HG02642 (cell line): ENCODE data around the gene KIF26B.

Source experiments
- ATAC-seq: cut with Tn5 transposase; IDR thresholded peaks from one replicate; pipeline ENCODE4 v1.9.1; 2021; ENCODE audit warnings: mild to moderate bottlenecking; ENCODE audit not compliant: unreplicated experiment, poor library complexity

The KIF26B gene

DNA sequence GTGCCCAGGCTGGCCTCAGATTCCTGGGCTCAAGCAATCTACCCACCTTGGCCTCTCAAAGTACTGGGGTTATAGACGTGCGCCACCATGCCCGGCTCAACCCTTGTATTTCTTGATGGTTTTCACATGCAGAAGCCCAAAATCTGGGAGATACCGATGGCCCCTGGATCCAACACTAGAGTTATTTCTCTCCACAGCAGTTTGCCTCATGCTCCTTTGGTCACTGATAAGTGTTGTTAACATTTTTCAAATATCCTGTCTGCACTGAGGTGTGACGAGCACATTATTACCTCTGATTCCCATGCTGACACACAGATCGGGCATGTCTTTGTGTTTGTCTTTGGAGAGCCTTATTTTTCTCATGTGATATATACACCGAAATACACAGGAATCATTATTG, 107.0 kb downstream of the KIF26B start:
- ATAC-seq = no peak

DNA sequence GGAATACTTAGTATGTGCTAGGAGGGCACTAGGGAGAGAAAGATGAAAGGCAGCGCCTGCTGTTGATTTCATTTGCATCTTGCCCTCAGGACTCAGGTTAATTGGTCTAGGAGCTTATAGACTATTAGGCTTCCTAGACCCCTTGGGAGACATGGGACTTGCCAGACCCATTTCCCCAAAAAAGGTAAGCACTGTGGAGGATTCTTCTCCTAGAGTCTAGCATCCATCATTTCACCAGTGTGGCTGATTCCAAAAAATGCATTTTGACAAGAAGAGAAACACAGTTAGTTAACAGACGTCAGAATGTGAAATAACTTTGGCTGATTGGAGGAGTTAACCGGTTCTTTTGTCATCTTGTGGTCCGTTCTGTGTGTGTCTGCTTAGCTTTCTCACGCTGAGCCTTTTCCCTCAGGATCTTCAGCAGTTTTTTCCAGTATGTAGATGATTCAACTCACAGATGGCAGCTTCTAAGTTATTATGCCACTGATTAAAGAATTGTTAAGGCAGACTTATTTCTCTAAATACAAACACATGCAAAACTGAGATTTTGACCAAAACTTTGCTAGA, 108.8 kb downstream of the KIF26B start:
- ATAC-seq = no peak

DNA sequence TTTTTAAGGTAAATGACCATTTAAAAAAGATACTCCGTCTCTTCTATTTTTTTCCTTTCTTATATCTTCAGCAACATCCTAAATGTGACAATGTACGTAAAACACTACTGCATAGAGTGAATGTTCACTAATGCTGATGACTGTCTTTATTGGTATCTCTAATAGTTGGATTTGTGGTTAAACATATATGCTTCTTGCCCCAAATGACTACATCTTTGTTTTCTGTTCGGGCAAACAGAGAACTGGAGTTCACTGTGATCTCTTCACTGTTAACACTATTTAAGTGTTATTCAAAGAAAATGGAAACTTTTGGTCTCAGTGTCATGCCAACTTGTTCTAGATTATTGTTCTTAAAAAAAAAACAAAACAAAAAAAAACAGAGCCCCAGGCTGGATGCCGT, 109.4 kb downstream of the KIF26B start:
- ATAC-seq = no peak

DNA sequence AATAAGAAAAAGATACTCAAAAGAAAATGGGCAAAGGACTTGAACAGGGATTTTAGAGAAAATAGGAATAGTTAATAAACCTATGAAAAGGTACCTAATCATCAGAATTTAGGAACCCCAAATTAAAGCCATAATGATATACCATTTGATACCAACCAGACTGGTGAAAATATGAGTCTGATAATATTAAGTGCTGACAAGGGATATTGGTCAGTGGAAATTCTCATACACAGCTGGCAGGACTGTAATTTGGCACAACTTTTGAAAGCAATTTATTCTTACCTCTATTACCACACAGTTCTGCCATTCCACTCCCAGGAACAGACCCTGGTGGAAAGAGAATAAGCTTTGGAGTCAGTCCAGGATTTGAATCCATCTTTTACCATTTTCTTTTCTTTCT, 111.3 kb downstream of the KIF26B start:
- no peak for ATAC-seq

DNA sequence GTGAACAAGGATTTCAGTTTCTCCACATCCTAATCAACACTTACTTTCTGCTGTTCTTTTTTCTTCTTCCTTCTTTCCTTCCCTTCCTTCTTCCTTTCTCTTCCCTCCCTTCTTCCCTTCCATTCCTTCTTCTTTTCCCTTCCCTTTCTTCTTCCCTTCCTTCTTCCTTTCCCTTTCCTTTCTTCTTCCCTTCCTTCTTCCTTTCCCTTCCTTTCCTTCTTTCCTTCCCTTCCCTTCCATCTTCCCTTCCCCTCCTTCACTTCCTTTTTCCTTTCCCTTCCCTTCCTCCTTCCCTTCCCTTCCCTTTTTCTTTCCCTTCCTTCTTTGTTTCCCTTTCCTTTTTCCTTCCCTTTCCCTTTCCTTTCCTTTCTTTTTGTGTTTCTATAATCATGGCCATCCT, 115.3 kb downstream of the KIF26B start:
- no peak for ATAC-seq

DNA sequence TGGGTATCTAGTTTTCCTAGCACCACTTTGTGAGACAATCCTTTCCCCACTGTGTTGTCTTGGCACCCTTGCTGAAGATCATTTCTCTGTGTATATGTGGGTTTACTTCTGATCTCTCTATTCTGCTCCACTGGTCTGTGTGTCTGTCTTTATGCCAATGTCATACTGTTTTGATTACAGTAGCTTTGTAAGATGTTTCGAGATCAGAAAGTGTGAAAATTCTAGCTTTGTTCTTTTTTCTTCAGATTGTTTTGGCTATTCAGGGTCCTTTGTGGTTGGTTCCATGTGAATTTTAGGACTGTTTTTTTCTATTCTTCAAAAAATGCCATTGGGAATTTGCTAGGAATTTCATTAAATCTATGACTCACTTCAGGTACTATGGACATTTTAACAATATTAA, 116.2 kb downstream of the KIF26B start:
- ATAC-seq = no peak

DNA sequence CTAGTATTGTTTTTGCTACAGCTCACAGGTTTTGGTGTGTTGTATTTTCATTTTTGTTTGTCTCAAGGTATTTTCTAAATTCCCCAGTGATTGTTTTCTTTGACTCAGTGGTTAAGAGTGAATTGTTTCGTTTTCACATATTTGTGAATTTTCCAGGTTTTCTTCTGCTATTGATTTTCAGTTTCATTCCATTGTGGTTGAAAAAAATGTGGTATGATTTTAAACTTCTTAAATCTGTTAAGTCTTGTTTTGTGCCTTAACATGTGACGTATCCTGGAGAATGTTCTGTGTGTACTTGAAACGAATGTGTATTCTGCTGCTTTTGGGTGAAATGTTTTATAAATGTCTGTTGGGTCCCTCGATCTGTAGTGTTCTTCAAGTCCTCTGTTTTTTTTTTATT, 117.9 kb downstream of the KIF26B start:
- ATAC-seq = no peak

DNA sequence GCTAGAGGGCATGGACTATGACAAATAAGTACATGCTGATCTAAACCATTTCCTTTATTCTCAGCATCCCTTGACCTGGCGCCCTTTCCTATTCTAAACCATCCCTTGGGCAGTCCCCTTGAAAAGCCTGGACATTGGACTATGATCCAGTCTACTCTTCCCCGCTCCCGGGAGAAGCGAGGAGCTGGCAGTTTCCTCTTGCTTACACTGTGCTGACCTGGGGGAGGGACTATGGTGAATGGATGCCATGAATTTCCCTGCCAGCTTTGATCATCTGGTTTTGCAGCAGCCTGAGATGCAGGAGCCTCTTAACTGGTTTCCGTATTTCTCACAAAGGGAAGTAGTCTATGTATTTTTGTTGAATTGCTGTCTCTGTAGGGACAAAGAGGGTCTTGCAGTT, 121.7 kb downstream of the KIF26B start:
- no peak for ATAC-seq

DNA sequence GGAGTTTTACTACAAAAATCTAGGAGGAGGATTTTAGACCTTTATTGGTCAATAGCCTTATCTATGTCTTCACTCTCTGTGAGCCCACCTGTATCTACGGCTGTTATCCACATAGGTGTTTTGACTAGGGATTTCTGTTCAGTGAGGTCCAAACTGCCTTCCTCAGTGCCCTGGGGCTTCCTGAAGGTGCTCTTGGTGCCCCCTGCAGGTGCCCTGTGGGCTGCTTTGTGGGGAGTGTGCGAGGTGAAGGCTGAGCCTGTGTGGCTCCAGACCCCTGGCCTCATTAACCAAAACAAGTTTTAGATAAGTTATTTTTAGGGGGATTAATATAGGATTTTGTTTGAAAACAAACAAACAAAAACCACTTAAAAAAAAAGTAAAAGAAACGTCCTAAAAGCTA, 122.5 kb downstream of the KIF26B start:
- no peak for ATAC-seq

DNA sequence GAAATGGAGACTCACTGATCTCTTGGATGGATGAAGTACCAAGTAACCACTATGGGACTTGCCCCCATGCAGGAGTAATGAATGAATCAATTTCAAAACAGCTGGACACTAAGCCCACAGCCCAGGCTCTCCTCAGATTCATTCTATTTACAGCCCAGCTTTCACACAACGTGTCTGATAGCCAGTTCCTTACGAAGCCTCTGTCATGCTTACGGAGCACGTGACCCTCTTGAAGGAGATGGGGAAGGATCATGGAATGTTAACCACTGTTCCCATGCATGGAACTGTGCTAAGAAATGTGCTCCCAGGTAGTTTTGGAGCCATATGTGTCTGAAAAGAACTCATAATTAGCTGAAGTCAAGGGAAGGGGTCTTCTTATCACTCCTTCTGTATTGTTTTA, 124.1 kb downstream of the KIF26B start:
- ATAC-seq = no peak

DNA sequence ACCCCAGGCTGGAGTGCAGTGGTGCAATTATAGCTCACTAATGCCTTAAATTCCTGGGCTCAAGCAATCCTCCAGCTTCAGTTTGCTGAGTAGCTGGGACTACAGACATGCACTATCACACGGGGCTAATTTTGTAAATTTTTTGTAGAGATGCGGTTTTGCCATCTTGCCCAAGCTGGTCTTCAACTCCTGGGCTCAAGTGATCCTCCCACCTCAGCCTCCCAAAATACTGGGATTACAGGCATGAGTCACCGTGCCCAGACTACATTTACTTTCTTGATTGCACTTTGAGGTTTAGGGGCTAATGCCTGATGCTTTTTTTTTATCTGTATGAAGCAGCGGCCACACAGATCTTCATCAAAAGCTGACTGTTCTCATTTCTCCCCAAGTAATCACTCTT, 124.6 kb downstream of the KIF26B start:
- no peak for ATAC-seq

DNA sequence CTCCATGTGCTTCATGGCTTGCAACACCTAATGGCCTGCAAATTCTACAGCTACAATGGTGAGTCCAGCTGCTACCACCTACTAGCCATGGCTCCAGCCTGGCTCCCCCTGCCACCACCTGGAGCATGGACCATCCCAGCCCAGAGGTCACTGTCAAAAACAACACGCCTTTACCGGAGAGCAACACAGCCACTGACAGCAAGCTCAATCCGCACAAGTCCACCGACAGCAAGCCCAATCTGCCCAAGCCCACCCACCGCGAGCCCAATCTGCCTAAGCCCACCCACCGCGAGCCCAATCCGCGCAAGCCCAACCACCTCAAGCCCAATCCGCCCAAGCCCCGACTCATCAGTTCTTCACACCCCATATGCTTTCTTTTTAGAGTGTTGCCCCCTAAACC, 128.2 kb downstream of the KIF26B start:
- ATAC-seq = no peak

DNA sequence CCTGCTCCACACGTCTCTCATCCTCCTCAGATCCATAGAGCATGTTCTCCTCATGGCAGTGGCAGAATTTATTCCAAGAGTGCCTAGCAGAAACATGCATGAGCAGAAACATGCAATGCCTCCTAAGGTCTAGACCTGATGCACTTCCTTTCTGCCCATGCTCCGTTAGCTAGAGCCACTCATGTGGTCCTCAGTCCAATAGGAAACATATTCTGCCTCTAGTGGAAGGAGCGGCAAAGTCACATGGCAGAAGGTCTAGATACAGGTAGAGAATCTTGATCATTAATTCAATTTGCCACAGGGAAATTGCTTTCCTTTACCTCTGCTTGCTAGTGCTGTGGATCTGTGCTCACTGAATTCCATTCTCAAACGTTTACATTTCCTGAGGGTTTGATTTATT, 130.4 kb downstream of the KIF26B start:
- ATAC-seq = no peak

DNA sequence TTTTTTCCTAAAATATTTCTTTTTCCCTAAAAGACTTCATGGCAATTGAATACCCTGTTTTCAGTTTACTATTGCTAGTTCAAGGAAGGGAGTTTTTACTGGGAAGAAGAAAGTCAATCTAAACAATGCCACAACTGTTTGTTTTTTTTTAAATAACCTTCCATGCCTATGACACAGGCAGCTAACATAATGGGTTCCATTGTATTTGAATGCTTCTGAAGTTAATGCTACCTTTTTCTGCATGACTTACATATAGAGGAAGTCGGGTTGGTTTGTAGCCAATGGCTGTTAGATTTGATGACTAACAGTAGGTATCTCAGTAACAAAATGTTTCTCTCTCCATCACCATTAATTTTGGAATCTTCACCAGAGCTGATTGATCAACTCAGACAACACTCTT, 134.0 kb downstream of the KIF26B start:
- ATAC-seq = no peak

DNA sequence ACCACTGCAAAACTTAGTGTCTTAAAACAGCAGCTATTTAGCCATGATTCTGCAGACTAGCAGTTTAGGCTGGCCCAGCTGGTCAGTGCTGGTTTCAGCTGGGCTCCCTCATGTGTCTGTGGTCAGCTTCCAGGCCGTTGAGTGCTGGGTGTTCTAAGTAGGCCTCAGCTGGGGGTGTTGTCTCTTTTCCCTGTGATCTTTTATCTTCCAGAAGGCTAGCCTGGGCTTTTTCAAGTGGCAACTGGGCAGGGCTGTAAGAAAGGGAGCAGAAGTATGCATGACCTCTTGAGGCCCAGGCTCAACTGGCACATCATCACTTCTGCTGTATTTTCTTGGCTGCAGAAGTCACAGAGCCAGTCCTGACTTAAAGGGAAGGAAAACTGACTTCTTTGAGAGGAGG, 136.1 kb downstream of the KIF26B start:
- no peak for ATAC-seq

DNA sequence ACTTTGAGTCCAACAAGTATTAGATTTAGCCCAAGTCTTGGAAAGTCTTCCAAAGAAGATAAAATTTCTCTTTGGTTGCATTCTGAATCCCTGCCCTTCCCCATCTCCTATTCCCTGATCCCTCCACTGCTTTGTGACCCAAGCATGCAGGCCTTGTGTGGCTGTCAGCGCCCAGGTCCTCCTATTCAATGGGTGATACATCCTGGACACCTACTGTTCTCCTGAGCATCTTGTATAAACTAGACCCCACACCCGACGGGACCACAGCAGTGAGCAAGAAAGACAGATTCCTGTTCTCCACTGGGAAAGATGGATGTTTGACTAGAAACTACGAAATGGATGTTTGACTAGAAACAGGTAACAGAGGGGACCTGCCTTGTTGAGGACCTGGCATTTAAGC, 136.6 kb downstream of the KIF26B start:
- no peak for ATAC-seq

DNA sequence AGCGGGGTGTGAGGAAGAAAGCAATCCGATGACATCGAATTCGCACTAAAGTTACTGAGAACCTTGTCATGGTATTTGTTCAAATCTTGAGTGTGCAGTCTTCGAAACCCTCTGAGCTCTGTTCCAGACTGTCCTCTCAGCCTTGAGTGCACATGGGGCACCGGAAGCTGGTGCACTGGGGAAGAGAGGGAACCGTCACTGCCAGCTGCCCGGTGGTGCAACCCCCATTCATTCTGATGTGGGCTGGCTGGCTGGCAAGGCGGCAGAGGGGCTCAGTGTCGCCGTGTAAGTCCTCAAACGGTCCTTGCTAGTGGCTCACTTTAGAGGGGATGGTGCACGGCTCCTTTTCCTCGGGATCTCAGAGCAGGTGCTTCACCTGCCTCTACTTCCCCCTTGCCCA, 137.4 kb downstream of the KIF26B start:
- no peak for ATAC-seq

DNA sequence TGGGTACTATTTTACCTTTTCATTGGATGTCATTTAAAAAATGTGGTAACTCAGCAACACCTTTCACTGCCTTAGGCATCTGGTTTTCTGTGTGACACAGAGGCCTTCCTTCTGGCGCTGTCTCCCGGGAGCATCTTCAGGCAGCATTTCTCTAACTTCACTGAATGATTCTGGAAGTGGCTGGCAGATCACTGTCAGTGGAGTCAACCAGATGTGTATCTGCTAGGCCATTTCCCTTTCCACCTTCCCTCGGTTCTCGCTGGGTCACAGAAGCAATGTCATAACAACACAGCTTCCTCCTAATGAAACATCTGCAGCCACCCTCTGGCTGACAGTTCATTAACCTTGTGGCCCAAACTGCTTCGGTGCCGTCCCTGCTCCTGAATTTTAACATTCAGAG, 137.8 kb downstream of the KIF26B start:
- ATAC-seq = no peak

DNA sequence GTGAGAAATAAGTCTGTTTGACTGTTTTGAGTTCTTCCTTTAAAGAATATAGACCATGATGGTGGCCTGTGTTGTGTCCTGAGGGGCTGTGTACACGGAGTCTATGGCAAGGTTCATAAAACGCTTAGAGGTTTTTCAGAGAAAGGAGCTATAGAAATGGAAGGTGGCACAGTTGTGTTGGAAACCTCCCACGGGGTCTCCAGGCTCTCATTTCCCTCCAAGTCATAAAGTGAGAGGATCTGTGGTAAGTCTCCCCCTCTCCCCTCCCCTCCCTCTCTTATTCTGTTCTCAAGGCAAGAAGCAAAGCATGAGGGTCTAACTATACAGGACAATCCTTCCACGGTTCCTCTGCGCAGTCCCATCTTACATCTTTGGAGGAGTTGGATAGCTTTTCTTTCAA, 139.2 kb downstream of the KIF26B start:
- no peak for ATAC-seq

DNA sequence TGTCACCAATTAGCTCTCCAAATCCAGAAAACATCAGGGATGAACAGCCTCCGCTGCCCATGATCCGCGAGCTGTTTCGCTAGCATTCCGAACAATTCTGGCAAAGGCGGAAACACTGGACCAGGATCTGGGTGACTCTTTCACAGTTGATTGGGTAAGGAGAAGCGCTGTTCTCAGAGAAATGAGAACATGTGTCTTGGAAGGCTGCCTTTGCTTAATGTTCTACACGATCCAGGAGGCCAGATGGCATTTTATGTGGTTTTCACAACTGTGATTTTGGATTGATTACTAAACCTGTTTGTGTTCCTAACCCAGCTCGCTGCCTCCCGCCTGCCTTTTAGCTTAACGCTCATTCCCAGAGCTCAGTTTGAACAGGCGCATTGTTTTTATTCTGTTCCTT, 144.0 kb downstream of the KIF26B start:
- ATAC-seq = no peak

DNA sequence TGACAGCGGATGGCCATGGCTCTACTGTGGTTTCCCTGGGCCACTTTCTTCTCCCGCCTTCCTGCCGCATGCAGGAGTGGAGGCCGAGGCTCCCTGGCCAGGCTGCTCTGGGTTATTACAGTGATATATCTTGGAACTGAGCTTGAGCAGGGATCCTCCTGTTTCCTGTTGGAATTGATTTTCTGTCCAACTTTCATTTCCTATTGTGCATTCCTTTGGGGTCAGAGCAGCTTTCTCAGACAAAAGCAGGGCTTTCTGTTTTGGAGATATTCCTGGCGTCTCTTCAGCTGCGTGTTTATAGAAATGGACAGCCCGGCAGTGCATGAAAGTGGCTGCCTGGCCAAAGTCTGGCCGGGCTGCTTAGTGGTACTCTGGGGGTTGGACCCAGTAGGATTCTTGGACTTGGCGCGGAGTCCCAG, 146.4 kb downstream of the KIF26B start:
- no peak for ATAC-seq

DNA sequence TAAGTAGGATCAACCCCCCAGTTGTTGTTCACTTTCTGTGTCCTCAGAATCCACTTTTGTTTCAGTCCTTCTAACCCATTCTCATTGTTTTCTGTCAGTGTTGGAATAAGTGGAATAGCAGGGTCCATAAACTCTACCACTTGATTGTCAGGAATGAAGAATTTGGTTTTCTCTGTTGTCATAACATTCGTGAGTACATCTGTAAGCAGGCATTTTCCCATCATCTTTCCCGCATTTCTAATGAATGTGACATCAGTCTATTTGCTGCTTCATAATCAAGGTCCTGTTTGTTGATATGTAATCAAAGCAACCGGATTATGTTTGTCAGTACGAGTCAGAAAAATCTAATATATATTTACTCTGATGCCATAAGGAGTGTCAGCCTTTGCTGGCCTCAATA, 147.1 kb downstream of the KIF26B start:
- no peak for ATAC-seq

DNA sequence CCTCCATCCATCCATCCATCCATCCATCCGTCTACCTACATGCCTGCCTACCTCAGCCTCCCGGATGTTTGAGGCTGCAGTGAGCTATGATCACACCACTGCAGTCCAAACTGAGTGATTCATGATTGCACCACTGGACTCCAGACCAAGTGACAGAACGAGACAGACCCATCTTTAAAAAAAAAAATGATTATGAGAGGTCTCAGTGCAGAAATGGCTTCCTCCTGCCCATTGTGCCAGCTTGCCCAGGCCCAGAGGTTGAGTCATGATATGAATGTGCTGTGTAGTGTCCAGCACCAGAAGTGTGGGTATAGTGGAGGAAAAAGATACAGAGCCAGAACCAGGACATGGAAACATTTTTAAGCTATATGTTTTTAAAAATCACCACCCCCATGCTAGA, 149.9 kb downstream of the KIF26B start:
- ATAC-seq = no peak
